HG03175 (cell line): ENCODE data around the gene SERPINA4.
"Not testable (repeated sequence)": the region's sequence is repeated elsewhere in the genome, so short reads cannot be mapped to it uniquely, and the experiment has no call there.

Experiments used
- ATAC-seq: cut with Tn5 transposase; IDR thresholded peaks from one replicate; pipeline ENCODE4 v1.9.1; 2021; ENCODE audit warnings: mild to moderate bottlenecking, moderate library complexity; ENCODE audit not compliant: unreplicated experiment

Gene SERPINA4

DNA sequence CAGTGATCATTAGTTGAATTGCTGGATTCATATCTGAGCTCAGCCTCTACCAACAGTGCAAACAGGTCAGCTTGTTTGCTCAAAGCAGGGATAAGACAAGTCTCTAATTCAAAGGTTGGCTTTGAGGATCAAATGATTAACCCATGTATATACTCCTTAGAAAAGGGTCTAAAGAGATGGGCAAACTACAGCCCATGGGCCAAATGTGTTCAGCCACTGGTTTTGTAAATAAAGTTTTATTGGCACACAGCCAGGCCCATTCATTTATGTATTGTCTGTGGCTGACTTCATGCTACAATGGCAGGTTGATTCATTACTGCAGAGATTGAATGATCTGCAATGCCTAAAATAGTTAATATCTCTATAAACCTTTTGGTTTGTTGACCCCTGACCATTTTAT is 3.1 kb downstream of the SERPINA4 start:
- ATAC-seq: no peak

DNA sequence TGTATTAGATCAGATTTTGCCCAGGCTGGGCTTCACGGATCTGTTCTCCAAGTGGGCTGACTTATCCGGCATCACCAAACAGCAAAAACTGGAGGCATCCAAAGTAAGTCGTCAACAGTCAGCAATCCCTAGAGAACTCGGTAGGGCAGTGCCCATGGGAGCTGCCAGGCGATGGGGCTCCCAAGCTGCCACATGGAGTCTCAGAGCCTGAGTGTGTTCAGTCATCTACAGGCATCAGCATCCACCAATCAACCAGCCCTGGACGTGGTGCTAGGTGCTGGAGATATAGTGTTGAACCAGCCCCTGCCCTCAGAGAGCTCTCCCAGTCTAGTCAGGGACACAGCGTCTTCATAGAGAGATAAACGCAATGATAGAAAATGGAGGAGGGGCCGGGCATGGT is 6.9 kb downstream of the SERPINA4 start:
- no peak for ATAC-seq

DNA sequence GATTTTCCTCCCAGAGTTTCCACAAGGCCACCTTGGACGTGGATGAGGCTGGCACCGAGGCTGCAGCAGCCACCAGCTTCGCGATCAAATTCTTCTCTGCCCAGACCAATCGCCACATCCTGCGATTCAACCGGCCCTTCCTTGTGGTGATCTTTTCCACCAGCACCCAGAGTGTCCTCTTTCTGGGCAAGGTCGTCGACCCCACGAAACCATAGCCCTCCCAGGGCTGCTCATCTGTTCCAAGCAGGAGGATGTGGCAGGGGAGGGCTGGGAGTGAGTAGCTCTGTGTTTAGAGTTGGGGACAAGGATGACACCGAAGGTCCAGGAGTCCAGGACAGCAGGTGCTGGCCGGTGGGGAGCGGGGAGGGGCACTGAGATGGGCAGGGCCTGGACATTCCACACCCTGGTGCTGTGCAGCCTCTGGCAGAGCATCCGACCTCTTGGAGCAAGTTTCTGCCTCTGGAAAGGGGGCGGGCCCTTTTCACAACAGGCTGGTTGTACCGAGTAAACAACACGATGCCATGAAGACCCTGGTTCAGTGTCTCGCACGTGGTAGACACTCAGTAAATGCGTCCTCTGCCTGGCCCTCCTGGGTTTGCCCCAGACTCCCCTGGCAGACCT is 8.2 kb downstream of the SERPINA4 start:
- ATAC-seq: no peak

DNA sequence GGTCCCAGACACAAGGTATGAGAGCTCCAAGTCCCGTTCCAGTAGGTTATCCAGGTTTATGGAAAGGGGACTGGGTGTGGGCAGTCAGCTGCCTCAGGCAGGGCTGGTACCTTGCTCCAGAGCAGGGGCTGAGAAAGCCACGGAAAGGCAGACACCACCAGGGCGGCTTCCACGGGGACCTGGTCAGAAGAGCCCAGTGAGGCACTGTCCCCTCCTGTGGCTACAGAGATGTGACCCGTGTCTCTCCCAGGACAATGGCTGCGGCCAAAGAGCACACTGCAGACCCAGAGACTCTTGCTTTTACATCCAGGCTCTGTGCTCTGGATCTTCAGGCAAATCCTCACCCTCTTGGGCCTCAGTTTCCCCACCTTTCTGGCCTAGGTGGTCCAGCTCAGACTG is 8.8 kb downstream of the SERPINA4 start:
- no peak for ATAC-seq

DNA sequence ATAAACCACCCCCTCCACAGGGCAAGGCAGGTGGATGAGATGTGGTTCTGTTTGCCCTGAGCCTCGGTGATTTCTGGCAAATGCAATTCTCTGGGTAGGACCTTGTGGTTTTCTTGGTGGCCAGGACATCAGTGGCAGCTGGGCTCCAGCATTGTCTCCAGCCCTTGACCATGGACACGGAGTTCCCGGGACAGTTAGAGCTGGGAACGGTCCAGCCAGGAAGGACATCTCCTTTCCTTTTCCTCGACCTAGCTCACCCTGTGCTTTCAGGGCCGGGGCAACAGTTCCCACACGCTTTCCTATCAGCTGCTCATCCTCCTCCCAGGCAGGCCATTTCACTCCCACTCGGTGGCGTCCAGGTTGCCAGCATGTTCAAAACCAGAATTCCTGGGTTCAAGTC is 9.2 kb downstream of the SERPINA4 start:
- ATAC-seq: no peak

DNA sequence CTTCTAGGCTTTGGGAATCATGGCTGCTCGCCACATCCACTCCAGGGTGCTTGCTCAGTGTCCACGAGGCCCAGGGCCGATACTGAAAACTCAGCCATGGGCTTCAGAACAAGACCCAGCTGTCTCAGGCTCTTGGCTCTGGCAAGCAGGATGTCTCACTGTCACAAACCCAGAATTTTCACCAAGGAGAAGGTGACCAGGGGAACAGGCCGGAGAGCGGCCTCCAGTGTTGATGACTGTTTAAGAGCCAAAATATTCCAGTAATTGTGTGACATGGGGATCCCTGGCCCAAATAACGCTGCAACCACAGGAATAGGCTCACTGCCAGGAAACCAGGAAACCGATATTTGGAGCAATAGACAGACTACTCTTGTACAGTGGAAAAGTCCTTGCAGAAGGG is 10.2 kb downstream of the SERPINA4 start:
- no peak for ATAC-seq

DNA sequence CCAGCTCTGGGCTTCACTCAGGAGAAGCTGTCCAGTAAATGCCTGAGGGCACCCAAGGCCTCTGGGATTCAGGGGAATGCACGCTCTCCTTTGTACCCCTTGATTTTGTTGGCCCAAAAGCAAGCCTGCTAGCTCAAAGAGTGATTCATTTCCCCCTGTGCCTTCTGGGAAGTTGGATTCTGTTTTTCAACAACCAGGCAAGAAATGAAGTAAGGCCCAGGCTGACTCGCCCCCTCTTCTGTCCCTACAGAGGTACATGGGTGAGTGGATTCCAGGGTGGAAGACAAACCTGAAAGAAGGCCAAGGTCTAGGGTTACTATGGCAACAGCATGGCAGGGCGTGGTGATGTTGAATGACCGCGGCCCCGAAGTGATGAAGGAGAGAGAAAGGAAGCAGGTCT is 10.7 kb downstream of the SERPINA4 start:
- ATAC-seq: no peak

DNA sequence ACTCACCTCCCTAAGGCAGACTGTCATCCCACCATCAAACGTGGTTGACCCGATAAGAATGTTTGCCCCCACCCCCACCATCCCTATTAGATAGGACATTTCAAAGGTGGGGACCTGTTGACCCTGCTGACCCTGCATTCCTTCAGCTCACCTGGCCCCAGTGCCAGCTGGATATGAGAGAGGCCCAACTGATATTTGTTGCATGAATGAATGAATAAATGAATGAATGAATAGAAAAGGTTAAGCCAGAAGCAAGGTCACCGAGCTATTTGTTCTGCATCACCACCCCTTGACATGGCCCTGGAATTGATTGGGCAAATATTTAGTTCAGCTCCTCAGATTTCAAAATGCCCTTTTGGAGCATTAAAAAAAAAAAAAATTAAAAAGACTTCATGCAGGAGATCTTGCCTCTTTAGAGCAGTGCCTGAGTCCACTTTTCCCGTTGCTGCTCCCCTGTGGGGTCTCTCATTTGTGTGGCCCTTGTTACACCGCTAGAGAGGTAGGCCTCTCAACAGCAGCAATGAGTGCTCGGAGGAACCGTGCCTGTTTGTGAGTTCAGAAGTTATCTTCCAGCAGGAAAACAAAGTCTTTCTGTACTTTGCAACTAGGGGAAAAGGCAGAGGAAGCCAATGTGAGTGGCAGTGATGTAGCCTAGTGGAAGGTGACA is 11.5 kb downstream of the SERPINA4 start:
- no peak for ATAC-seq

DNA sequence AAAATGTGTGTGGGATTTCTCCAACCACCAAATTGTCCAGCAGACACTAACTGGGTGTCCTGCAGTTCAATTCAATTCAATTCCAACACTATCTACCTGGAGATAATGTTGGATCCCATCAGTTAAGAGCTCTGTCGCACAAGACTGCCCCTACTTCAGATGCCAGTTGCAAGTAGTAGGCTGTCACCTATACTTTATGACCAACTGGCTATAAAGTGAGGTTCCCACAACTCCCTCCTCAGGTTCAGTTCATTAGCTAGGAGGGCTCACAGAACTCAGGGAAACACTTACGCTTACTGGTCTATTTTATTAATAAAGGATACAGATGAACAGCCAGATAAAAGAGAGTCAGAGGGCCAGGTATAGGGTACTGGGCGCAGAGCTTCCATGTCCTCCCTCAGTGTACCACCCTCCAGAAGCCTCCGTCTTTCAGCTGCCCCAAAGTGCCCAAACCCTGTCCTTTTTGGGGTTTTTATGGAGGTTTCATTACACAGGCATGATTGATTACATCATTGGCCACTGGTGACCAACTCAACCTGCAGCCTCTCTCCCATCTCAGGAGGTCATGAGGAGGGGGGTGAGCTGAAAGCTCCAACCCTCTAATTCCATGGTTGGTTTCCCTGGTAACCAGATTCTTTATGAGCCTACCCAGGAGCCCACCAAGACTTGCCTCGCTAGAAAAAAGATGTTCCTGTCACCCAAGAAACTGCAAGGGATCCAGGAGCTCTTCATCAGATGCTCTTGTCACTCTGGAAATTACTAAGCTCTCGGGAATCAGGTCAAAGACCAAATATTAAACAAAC is 12.4 kb downstream of the SERPINA4 start:
- ATAC-seq: no peak

DNA sequence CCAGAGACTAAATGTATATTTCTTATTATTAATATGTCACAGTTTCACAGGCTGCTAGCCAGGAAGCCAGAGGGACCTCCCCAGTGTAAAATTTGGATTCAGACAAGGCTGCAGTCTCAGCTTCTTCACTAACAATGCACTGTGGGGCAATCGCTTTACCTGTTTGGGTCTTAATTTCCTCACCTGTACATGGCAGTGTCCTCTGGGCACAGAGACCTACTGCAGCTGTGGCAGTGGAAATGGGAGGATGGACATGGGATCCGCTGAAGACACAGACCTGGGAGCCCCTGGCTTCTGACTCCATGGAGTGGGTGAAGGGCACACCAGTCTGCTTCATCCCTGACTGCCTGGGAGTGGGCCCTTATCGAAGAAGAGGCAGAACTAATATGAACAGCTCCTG is 13.1 kb downstream of the SERPINA4 start:
- ATAC-seq: no peak

DNA sequence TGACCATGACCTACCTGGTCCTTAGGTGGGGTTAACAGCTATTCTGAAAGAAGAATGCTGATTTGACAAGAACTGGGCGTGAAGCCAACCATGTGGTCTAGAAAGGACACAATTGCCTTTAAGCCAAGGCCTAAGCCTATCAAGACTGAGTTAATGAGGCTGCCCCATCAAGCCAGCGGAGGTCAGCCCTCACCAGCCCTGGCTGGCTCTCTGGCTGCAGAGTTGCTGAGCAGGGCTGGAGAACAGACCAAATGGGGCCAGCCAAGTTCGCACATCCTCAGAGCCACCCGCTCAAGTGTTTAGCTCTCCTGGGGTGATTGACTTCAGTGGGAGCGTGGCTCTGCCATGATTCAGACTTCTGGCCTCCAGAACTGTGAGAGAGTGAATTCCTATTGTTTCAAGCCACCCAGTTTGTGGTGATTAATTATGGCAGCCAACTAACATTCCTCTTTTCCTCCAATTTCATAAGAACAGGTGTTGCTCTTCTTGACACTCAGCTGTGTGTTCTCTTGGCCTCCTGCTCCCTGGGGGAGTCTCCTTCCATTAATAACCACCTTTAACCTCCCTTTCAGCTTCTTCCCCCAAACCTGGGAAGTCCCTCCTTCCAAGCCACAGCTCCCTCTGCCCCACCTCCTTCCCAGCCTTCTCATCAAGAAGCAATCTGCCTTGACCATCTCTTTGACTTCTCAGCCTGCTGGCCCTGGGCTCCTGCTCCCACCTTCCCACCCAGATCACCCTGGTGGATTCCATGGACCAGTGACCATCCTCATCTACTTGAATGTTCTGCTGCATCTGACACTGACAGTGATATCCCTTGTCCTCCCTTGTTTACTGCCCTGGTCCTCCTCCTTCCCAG is 14.7 kb downstream of the SERPINA4 start:
- ATAC-seq: no peak

DNA sequence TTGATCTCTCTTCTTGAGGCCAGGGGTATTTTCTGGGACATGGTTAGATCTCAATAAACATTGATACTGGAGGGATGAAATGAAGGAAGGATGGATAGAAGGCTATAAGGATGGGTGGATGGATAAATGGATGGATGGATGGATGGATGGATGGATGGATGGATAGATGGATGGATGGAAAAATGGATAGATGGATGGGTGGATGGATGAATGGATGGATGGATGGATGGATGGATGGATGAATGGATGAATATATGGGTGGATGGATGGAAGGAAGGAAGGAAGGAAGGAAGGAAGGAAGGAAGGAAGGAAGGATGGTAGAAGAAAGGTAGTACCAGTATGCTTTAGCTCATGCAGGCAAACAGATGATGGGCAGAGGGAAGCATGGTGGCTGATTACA is 16.2 kb downstream of the SERPINA4 start:
- not testable (repeated sequence) for ATAC-seq

DNA sequence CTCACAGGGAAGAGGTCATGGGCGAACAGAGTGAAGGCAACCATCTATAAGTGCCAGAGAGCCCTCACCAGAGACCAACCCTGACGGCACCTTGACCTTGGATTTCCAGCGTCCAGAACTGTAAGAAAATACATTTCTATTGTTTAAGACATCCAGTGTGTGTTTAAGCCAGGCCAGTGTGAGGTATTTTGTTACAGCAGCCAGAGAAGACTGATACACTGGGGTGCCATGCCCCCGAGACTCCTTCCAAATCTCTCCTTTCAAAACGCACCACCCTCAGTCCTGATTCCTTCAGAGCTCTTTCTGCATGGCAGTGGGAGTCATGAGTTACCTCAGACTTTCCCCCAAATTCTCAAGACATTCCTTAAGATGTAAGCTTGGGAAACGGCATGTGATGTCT is 17.5 kb downstream of the SERPINA4 start:
- ATAC-seq: no peak

DNA sequence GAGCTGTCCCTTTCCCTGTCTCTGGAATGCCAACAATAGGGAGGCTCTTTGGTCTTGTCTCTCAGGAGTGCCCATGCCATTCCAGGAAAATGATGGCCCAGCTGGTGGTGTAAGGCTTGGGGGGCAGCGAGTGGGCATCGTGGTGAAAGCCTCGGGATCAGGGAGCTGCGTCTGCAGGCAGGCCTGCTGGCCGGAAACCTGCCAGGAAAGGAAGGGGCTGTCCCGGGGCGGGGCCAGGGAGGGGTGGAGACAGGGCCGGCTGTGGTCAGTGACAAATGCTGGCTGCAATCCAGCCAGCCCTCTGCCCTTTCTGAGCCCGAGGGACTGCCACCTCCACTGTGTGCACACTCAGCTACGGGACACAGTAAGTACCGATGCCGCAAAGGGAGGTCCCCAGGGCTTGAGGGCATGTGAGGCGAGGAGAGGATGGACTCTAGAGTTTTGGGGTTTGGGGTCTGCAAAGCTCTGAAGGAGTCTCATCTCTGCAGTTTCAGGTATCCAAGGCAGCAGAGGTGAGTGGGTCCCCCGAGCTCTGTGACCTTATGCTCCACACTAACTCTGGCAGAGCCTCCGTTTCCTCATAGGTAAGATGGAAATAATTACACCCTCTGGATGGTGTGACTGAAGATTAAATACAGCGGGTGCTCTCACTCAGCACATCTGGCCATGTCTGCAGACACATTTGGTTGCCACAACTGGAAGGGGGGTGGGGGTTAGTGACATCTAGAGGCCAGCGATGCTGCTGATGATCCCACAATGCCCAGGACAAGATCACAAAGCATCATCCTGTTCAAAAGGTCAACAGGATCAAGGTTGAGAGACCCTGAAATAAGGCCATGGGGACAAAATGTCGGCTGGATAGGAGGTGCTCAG is 20.1 kb downstream of the SERPINA4 start, which contains the start of gene SERPINA5:
Gene SERPINA5 (plus strand): TSS at position 300 of the 873 bp plus-strand sequence. CDS start 5,937 bp downstream, outside the sequence.
- no peak for ATAC-seq

DNA sequence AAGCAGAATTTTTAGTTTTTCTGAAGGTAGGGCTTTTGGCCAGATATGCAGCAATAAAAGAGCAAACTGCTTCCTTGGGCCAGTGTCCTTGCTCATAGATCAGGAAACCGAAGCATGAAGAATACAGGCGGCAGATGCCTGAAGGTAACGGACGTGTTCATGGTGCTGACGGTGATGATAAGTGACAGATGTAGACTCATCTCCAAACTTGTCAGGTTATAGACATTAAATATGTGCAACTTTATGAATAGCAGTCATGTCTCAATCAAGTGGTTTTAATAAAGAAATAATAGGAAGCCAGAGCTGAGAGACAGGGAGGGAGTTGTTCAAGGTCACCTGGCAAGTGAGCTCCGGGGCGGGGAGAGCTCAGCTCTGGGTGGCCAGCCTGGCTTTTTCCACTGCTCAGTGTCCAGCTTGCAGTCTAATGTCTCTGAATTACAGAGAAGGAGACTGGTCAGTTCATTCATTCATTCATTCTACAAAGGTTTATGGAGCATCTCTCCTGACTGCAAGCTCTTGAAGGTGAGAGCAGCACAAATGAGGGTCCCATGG is 21.0 kb downstream of the SERPINA4 start:
- ATAC-seq: no peak

DNA sequence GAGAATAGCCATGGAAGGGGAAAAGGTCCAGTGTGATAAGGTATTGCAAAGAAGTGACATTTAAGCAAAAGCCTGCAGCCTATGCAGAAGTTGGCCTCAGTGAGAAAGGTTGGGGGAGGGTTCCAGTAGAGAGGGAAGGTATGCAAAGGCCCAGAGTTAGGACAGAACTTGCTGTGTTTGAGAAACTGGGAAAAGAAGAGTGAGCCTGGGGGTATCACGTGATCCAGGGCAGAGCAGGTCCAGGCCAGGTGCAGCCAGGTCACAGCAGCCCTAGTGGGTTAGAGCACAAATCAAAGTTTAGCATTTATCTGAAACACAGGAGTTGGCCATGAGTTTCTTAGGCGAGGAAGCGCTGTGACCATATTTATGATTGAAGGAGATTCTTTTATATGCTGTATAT is 21.6 kb downstream of the SERPINA4 start:
- ATAC-seq: no peak

DNA sequence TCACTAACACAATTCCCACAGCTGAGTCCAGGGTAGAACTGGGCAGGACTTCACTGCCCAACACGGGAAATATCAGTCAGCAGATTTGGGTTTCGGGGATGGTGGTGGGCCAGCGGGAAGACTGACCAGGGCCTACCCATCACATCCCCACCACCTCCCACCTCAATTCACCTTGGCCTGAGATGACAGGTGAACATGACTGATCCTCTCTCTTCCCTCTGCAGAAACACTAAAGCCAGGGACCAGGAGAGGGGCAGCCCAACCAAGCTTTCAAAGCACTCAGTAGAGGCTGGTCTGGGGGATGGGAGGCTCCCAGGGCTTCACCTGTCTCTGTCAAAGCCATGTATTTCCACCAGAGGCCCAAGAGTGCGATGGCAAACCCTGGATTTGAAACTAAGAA is 22.3 kb downstream of the SERPINA4 start:
- no peak for ATAC-seq

DNA sequence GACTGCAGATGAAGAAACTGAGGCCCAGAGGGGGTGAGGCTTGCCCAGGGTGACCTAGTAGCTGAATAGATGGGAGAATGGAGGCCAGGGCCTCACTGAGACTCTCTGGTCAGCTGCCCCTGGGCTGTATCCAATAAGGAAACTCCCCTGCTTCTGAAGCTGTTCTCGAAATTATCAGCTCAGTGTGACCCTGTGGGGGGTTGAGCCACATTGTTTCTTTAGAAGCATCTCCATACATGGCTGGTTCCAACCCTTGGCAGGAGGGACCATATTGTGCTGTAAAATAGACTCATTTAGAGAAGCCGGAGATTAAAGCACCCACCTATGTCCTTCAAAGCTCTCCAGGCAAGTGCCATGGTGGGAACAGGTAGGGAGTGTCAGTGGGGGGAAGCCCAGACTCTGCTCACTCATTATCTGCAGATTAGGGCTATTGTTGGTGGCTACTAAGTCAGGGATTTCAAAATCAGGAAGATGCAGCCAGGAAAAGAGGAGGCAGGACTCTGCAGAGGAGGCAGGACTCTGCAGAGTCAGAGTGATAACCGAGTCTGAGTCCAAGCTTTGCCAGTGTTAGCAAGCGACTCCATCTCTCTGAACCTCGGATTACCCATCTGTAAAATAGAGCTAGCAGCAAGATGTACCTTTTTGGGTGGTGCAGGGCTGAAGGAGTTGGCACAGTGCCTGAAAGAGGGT is 23.5 kb downstream of the SERPINA4 start:
- no peak for ATAC-seq

DNA sequence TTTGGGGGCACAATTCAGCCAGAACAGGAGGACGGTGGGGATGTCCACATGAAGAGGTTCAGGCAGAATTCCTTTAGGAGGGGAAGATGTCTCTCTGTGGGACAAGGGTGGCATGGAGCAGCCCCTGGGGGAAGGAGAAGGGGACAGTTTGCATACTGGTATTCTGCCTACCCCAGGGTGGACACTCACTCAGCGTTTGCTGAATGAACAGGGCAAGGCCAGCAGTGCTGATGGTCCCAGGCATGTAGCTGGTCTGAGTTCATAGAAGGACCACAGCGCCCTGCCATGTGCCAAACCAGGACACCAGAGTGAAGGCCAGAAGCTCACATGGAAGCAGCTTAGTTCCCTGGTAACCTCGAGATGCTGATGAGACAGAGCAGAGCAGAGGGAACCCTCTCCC is 25.4 kb downstream of the SERPINA4 start:
- ATAC-seq: no peak
